ENCODE data around the gene ATXN7L1. TPM values are rescaled to one million over a fixed set of nuclear protein-coding genes. Genes with fewer than 3 reads are reported as not detected.

The ATXN7L1 gene
- total and polyA plus RNA-seq, 2 of the 8 experiments (the other 6 are each of a cell fraction or from before 2014, with no cell fraction given) = 14.3 to 34.0 TPM

- TF ChIP-seq CHD2 (IDR thresholded peaks at IDR 0.05; ENCODE audit: low read length) = no peak
- TF ChIP-seq SUZ12 (IDR thresholded peaks at IDR 0.05; ENCODE audit: low read length) = no peak
- TF ChIP-seq KDM5A (IDR thresholded peaks at IDR 0.05; ENCODE audit: low read length) = no peak
These were observed 3.4 kb upstream of the ATXN7L1 start (continued) for GRCh38 chr7:105879782-105880181.

Measured in H1 (cell line).